ENCODE data around the gene A3GALT2. TPM values are rescaled to one million over a fixed set of nuclear protein-coding genes. Genes with fewer than 3 reads are reported as not detected.
"Not testable (repeated sequence)": the region's sequence is repeated elsewhere in the genome, so short reads cannot be mapped to it uniquely, and the experiment has no call there.

Gene A3GALT2
- polyA plus RNA-seq, 1 donor from 2014 or later = 0.35 TPM

DNA sequence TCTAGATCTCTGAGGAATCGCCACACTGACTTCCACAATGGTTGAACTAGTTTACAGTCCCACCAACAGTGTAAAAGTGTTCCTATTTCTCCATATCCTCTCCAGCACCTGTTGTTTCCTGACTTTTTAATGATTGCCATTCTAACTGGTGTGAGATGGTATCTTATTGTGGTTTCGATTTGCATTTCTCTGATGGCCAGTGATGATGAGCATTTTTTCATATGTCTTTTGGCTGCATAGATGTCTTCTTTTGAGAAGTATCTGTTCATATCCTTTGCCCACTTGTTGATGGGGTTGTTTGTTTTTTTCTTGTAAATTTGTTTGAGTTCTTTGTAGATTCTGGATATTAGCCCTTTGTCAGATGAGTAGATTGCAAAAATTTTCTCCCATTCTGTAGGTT, 30.3 kb downstream of the A3GALT2 start:
- H3K9me3 ChIP-seq (ENCODE audit: low read length); H3K27me3 ChIP-seq (ENCODE audit: insufficient read depth, low read depth, low read length); H3K79me2 ChIP-seq (replicated peaks; ENCODE audit: insufficient read depth, low read length); H3K9ac ChIP-seq (ENCODE audit: low read length); H3K4me2 ChIP-seq (ENCODE audit: low read length); H3K4me3 ChIP-seq (ENCODE audit: low read length); H3K9me2 ChIP-seq (ENCODE audit: insufficient read depth, low read length); H3K27ac ChIP-seq (ENCODE audit: low read length); H3K36me3 ChIP-seq (ENCODE audit: insufficient read depth, low read length); H4K20me1 ChIP-seq (ENCODE audit: insufficient read depth); H3F3A ChIP-seq (ENCODE audit: insufficient read depth, low read length, poor library complexity, severe bottlenecking); H2AFZ ChIP-seq (ENCODE audit: low read depth, low read length): not testable (repeated sequence)

DNA sequence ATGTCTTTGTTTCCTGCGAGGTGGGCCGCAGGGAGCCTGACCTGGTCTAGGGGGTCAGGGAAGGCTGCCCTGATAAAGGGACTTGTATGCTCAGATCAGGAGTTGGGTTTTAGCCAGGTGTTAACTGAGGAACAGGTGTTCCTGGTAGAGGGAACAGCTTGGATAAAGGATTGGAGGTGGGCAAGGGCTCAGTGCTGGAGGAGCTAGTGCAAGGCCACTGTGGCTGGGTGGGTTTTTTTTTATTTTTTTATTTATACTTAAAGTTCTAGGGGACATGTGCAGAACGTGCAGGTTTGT, 31.1 kb downstream of the A3GALT2 start:
- Histone ChIP-seq H2AFZ (ENCODE audit: low read depth, low read length) (no peak overlapping the region), H3K9ac (ENCODE audit: low read length) (no peak overlapping the region), H3K9me2 (ENCODE audit: insufficient read depth, low read length) (no peaks in the 10 kb centered on the region), H3F3A (ENCODE audit: insufficient read depth, low read length, poor library complexity, severe bottlenecking) (no peaks in the 10 kb centered on the region), H3K4me2 (ENCODE audit: low read length) (no peak overlapping the region), H3K4me3 (ENCODE audit: low read length) (no peak overlapping the region), H3K27ac (ENCODE audit: low read length) (no peak overlapping the region), H3K27me3 (ENCODE audit: insufficient read depth, low read depth, low read length) (no peaks in the 10 kb centered on the region), H3K36me3 (ENCODE audit: insufficient read depth, low read length) (no peaks in the 10 kb centered on the region), H4K20me1 (ENCODE audit: insufficient read depth) (no peaks in the 10 kb centered on the region), H3K79me2 (replicated peaks; ENCODE audit: insufficient read depth, low read length) (no peaks in the 10 kb centered on the region), H3K9me3 (ENCODE audit: low read length) (no peaks in the 10 kb centered on the region)
- TF ChIP-seq EZH2 (IDR thresholded peaks at IDR 0.05; ENCODE audit: borderline replicate concordance, insufficient read depth, low read length, poor library complexity, severe bottlenecking) = no peak

DNA sequence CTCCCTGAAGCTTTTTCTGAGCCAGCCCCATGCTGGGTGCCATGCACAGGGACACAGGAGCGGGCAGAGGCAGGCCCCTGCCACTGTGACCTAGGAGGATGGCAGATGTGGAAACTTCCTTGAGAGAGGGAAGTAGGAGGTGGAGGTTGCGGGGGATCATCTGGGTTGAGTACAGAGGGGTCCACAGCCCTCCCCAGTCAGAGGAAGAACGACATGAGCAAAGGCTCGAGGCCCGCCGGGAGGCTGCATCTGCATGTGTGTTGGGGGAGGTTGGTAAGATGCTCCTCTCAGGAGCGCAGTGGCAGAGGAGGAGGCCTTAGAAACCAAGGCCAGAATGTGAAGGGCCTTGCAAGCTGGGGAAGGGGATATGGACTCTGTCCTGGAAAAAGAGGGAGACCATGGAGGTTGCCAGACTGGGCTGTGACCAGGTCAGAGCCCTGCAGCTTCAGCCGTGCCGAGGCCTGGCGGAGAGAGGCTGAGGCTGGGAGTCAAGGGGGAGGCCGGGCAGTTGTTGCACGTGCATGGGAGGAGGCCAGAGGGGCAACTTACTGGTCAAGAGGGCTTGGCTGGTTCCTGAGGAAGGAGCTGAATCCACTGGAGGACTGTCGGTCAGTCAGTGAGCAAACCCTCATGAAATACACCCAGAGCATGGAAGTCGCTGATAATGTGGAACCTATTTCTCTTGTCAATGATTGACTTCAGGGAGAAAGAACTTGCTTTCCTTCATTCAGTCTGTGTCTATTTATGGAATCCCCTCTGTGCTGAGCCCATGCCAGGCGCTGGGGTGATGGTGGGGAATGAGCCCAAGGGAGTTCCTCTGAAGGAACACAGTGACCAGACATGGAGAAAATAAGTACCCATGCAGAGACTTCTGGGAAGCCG, 31.7 kb downstream of the A3GALT2 start:
- no peaks in the 10 kb centered on the region for H3K9me2 ChIP-seq (ENCODE audit: insufficient read depth, low read length)
- no peaks in the 10 kb centered on the region for H3K27me3 ChIP-seq (ENCODE audit: insufficient read depth, low read depth, low read length)
- H3F3A ChIP-seq (ENCODE audit: insufficient read depth, low read length, poor library complexity, severe bottlenecking) = no peaks in the 10 kb centered on the region
- H3K36me3 ChIP-seq (ENCODE audit: insufficient read depth, low read length) = no peaks in the 10 kb centered on the region
- no peak overlapping the region for H2AFZ ChIP-seq (ENCODE audit: low read depth, low read length)
- no peak overlapping the region for H3K27ac ChIP-seq (ENCODE audit: low read length)
- H3K9me3 ChIP-seq (ENCODE audit: low read length) = no peaks in the 10 kb centered on the region
- H3K4me3 ChIP-seq (ENCODE audit: low read length) = no peak overlapping the region
- no peaks in the 10 kb centered on the region for H4K20me1 ChIP-seq (ENCODE audit: insufficient read depth)
- no peaks in the 10 kb centered on the region for H3K79me2 ChIP-seq (replicated peaks; ENCODE audit: insufficient read depth, low read length)
- no peak for TF ChIP-seq TAF1 (IDR thresholded peaks at IDR 0.05; ENCODE audit: low read depth)
- H3K4me2 ChIP-seq (ENCODE audit: low read length) = no peak overlapping the region
- no peak overlapping the region for H3K9ac ChIP-seq (ENCODE audit: low read length)

DNA sequence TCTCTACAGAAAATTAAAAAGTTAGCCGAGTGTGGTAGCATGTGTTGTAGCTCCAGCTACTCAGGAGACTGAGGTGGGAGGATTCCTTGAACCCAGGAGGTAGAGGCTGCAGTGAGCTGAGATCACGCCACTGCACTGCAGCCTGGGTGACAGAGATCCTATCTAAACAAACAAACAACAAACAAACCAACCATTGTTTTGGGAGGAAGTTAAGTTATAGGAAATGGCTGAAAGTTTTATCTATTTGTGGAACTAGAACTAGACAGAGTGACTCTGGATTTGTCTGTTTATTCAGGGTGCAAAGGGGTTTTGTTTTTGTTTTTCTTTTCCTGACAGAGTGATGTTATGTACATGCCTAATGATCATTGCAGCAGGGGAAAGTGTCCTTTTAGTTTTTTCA, 33.6 kb downstream of the A3GALT2 start:
- Histone ChIP-seq H3K27ac (ENCODE audit: low read length) (no peak overlapping the region), H3K79me2 (replicated peaks; ENCODE audit: insufficient read depth, low read length) (no peaks in the 10 kb centered on the region), H4K20me1 (ENCODE audit: insufficient read depth) (no peaks in the 10 kb centered on the region), H3K9me3 (ENCODE audit: low read length) (no peaks in the 10 kb centered on the region), H3F3A (ENCODE audit: insufficient read depth, low read length, poor library complexity, severe bottlenecking) (no peaks in the 10 kb centered on the region), H3K36me3 (ENCODE audit: insufficient read depth, low read length) (no peaks in the 10 kb centered on the region), H2AFZ (ENCODE audit: low read depth, low read length) (no peak overlapping the region), H3K27me3 (ENCODE audit: insufficient read depth, low read depth, low read length) (no peaks in the 10 kb centered on the region), H3K4me3 (ENCODE audit: low read length) (no peak overlapping the region), H3K9ac (ENCODE audit: low read length) (no peak overlapping the region), H3K9me2 (ENCODE audit: insufficient read depth, low read length) (no peaks in the 10 kb centered on the region), H3K4me2 (ENCODE audit: low read length) (no peak overlapping the region)
- TF ChIP-seq EZH2 (IDR thresholded peaks at IDR 0.05; ENCODE audit: borderline replicate concordance, insufficient read depth, low read length, poor library complexity, severe bottlenecking) = no peak
- no peak for TF ChIP-seq SMC3 (conservative IDR thresholded peaks at IDR 0.05; ENCODE audit: poor library complexity)
- no peak for TF ChIP-seq RAD21 (conservative IDR thresholded peaks at IDR 0.05)
- TF ChIP-seq, protein P1, sequence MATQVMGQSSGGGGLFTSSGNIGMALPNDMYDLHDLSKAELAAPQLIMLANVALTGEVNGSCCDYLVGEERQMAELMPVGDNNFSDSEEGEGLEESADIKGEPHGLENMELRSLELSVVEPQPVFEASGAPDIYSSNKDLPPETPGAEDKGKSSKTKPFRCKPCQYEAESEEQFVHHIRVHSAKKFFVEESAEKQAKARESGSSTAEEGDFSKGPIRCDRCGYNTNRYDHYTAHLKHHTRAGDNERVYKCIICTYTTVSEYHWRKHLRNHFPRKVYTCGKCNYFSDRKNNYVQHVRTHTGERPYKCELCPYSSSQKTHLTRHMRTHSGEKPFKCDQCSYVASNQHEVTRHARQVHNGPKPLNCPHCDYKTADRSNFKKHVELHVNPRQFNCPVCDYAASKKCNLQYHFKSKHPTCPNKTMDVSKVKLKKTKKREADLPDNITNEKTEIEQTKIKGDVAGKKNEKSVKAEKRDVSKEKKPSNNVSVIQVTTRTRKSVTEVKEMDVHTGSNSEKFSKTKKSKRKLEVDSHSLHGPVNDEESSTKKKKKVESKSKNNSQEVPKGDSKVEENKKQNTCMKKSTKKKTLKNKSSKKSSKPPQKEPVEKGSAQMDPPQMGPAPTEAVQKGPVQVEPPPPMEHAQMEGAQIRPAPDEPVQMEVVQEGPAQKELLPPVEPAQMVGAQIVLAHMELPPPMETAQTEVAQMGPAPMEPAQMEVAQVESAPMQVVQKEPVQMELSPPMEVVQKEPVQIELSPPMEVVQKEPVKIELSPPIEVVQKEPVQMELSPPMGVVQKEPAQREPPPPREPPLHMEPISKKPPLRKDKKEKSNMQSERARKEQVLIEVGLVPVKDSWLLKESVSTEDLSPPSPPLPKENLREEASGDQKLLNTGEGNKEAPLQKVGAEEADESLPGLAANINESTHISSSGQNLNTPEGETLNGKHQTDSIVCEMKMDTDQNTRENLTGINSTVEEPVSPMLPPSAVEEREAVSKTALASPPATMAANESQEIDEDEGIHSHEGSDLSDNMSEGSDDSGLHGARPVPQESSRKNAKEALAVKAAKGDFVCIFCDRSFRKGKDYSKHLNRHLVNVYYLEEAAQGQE (IDR thresholded peaks at IDR 0.05; ENCODE audit: borderline replicate concordance) = no peak
- TF ChIP-seq, protein P2, sequence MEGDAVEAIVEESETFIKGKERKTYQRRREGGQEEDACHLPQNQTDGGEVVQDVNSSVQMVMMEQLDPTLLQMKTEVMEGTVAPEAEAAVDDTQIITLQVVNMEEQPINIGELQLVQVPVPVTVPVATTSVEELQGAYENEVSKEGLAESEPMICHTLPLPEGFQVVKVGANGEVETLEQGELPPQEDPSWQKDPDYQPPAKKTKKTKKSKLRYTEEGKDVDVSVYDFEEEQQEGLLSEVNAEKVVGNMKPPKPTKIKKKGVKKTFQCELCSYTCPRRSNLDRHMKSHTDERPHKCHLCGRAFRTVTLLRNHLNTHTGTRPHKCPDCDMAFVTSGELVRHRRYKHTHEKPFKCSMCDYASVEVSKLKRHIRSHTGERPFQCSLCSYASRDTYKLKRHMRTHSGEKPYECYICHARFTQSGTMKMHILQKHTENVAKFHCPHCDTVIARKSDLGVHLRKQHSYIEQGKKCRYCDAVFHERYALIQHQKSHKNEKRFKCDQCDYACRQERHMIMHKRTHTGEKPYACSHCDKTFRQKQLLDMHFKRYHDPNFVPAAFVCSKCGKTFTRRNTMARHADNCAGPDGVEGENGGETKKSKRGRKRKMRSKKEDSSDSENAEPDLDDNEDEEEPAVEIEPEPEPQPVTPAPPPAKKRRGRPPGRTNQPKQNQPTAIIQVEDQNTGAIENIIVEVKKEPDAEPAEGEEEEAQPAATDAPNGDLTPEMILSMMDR (IDR thresholded peaks at IDR 0.05; ENCODE audit: poor library complexity, severe bottlenecking) = no peak
